GM23338 (cell line): ENCODE results near the gene AKNA.
"Not testable (repeated sequence)": the region's sequence is repeated elsewhere in the genome, so short reads cannot be mapped to it uniquely, and the experiment has no call there.

Source experiments
- CREB1 ChIP-seq: fragments of 250-450 bp; sonication (Bioruptor Pico); IDR thresholded peaks from 2 replicates; pipeline ENCODE4 v1.5.0; 2020; ENCODE audit warnings: low read depth, mild to moderate bottlenecking, moderate library complexity
- CTCF ChIP-seq, 2 experiments: fragments of 200-600 bp in 1 of 2; sonication (generic) in 1 of 2; conservative IDR thresholded peaks; 2 replicates each; pipeline versions ENCODE4 v1.5.1 to v1.6.1; 2016 to 2017; ENCODE audit warnings: antibody characterized with exemption in 2 of 2, low read depth in 2 of 2, mild to moderate bottlenecking in 2 of 2, moderate library complexity in 1 of 2
- ETS1 ChIP-seq: IDR thresholded peaks from 2 replicates; pipeline ENCODE4 v1.6.1; 2016; ENCODE audit warnings: antibody characterized with exemption
- EZH2 ChIP-seq: fragments of 200-600 bp; sonication (generic); IDR thresholded peaks from one replicate; pipeline ENCODE4 v1.8.0; 2017; ENCODE audit warnings: antibody characterized with exemption, mild to moderate bottlenecking, low read depth; ENCODE audit not compliant: unreplicated experiment
- EZH2phosphoT487 ChIP-seq: fragments of 200-600 bp; sonication (generic); IDR thresholded peaks from one replicate; pipeline ENCODE4 v1.8.1; 2018; ENCODE audit warnings: antibody characterized with exemption; ENCODE audit not compliant: unreplicated experiment
- JUNB ChIP-seq: IDR thresholded peaks from one replicate; pipeline ENCODE4 v1.6.1; 2016; ENCODE audit warnings: antibody characterized with exemption; ENCODE audit not compliant: unreplicated experiment
- NANOG ChIP-seq: IDR thresholded peaks from 2 replicates; pipeline ENCODE4 v1.6.1; 2016; ENCODE audit warnings: antibody characterized with exemption, borderline replicate concordance
- POLR2AphosphoS5 ChIP-seq: IDR thresholded peaks from 2 replicates; pipeline ENCODE4 v1.6.1; 2016; ENCODE audit warnings: antibody characterized with exemption, low read depth
- REST ChIP-seq: IDR thresholded peaks from one replicate; pipeline ENCODE4 v1.6.1; 2018; ENCODE audit warnings: antibody characterized with exemption; ENCODE audit not compliant: unreplicated experiment
- STAT1 ChIP-seq: IDR thresholded peaks from one replicate; pipeline ENCODE4 v1.6.1; 2016; ENCODE audit warnings: antibody characterized with exemption; ENCODE audit not compliant: unreplicated experiment

GRCh38 chr9:114328357-114328820, 59.4 kb downstream of the AKNA start:
- not testable (repeated sequence) for TF ChIP-seq CTCF (conservative IDR thresholded peaks at IDR 0.05; ENCODE audit: low read depth in 2 of 2); EZH2; NANOG; POLR2AphosphoS5; REST; EZH2phosphoT487; CREB1 (CRISPR knock-in tag); JUNB; ETS1; STAT1
